Hippocampal formation (tissue), 2 donors: ENCODE data around the gene CNNM3.

ENCODE experiments used
- DNase-seq, 2 donors: peaks; one replicate each; lab custom pipeline; 2025; lab: John Stamatoyannopoulos, UW

Gene CNNM3

GRCh38 chr2:96816836-96817702, 1.0 kb downstream of the CNNM3 start:
- DNase-seq, result no peak

DNA sequence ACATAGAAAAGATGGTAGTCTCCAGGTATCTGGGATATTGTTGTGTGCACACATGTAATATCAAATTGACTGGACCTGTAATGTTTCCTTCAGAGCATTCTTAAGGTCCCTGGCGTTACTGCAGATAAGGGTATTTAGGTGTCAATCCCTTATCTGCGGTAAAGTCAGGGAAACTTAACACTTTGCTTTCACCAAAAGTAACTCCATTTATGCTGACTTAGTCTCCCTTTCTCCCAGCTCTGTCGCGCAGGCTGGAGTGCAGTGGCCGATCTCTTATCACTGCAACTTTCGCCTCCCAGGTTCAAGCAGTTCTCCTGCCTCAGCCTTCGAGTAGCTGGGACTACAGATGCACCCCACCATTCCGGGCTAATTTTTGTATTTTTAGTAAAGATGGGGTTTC, 1.8 kb downstream of the CNNM3 start:
- no peak for DNase-seq

DNA sequence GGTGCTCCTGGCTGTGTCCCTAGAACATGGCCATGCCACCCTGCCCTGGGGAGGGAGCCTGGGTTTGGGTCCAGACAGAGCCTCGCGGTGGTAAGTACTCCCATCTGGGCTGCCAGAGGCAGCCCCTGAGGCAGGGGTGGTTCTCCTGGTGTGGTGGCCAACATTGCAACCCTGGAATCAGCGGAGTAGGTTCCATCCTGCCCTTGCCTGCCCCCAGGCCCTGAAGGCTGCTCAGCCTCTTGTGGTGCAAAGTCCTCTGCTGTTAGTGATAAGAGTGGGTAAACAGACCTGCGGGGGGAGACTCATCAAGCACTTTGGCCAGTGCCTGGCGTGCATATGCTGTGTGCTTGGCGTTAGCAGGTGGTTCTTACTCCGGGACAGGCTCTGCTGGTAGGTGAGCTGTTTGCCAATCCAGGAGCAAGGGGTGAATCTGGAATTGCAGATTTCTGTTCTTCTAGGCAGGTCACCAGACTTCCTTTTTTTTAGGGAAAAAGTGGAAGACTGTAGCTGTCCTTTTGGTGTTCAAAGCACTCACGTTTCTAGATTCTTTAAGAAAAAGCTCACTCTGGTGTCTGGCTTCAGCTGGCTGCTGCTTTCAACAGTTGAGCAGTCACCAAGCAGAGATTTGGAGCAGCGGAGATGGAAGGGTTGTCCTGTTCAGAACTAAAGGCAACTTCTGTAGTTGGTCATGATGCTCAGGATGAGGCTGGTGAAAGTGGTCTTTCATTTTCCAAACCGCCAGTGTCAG, 3.2 kb downstream of the CNNM3 start:
- DNase-seq, result no peak

- DNase-seq, result no peak
Measured at GRCh38 chr2:96819876-96820511, 3.9 kb downstream of the CNNM3 start.

- peak in 1 of 2 donors; percentile 20 for DNase-seq
Measured at GRCh38 chr2:96821113-96821675, 5.1 kb downstream of the CNNM3 start.

DNA sequence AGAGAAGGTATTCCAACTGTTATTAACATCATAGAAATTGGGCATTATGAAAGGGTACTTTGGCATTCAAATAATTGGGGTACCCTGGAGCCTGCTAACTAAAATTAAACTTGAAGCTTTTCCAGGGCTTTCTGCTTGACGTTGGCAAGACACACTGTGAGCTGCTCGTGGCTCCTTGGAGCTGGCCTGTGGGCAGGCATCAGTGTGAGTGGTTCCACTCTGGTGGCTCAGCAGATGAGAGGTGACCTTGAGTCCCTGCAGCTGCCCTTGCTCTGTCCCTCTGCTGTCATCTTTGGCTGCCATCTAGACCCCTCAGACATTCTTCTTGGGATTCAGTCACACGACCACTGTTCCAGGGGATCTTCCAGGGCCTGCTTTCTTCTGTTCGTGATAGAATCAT, 6.7 kb downstream of the CNNM3 start:
- DNase-seq, result no peak

GRCh38 chr2:96823198-96823597, 7.1 kb downstream of the CNNM3 start:
- no peak for DNase-seq

- DNase-seq, result no peak
Measured at GRCh38 chr2:96824079-96824870, 8.2 kb downstream of the CNNM3 start.

GRCh38 chr2:96825057-96825456, 9.0 kb downstream of the CNNM3 start:
- no peak for DNase-seq

DNA sequence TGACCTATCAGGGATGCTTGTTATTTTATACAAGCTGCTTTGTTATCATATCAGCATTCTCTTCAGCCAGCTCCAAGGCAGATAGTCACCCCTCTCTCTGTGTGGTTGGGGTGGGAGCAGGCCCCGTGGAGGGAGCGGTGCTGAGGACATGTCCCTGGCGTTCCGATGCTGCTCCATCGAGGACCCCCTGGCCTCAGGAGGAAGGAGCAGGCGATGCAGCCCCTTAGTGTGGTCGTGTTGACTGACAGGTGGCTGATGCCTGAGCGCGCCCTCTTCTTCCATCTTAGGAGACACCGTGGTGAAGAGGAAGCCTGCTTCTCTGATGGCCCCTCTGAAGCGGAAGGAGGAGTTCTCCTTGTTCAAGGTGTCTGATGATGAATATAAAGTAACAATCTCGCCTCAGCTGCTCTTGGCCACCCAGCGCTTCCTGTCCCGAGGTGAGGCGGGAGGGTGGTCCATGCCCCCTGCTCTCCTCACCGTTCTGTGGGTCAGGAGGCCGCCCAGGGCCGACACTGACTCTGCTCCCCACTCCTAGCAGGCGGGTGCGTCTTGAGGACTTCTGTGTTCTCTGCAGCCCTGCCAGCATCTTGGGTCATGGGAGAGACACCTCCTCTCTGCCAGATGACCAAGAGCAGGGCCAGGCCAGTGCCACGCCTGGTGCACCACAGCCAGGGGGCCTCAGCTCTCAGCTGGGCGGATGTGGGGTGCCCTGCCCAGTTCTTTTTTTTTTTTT, 10.6 kb downstream of the CNNM3 start:
- no peak for DNase-seq

GRCh38 chr2:96828436-96828835, 12.4 kb downstream of the CNNM3 start:
- no peak for DNase-seq

GRCh38 chr2:96828874-96829273, 12.8 kb downstream of the CNNM3 start:
- no peak for DNase-seq

DNA sequence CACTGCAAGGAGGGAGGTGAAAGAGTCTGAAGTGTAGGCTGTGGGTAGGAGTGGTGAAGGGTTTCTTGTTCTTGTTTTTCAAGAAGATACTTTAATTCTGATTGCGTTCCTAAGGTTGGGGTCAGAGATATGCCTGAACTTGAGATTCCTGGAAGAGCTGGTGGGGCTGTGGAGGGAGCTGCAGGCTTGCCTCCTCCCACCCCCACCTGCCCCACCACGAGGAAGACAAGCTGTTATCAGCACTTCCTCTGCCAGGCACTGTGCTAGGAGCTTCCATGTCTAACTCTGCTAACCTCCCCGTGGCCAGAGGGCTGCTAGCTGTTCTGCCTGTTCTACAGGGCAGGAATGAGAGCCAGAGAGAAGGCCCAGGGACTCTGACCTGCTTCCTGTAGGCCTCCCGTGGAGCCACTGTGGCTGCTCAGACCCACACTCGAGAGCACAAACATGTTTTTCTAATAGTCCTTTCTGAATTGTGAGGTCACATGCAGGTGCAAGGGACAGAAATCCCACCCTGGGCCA, 14.0 kb downstream of the CNNM3 start:
- no peak for DNase-seq

DNA sequence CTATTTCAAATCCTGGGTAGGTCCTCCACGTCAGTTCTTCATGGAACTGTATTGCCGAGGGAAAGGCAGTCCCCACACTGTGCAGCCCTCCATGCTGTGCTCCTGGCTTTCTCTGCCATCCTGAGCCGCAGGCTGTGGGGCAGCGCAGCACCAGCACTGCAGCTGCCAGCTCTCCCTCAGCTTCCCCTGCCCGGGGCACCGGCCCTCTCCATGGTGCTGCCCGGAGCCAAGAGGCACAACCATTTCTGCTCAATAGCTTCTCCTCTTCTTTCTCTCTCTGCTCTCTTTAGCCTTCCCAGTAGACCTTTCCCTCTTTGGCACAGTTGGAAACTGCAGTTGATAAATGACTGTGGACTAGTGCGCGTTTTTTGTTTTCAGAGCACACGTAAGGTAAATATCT, 15.6 kb downstream of the CNNM3 start:
- DNase-seq, result no peak

DNA sequence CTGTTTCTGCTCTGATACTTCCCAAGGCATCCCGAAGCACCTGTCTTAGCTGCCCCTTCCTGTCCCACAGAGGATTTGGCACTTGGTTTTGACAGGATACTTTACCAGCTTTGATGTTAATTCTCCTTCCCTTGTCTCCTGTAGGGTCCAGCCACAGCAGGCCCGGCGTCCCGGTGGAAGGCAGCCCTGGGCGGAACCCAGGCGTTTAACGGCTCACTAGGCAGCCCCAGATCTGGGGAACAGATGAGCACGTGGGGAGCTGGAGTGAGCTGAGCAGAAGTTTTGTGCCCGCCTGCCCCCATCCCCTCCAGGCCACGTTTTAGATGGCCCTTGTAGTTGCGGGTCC, 16.3 kb downstream of the CNNM3 start:
- no peak for DNase-seq

- no peak for DNase-seq
Measured at GRCh38 chr2:96832754-96833507, 16.9 kb downstream of the CNNM3 start.

GRCh38 chr2:96835830-96836229, 19.8 kb downstream of the CNNM3 start:
- DNase-seq, result no peak

DNA sequence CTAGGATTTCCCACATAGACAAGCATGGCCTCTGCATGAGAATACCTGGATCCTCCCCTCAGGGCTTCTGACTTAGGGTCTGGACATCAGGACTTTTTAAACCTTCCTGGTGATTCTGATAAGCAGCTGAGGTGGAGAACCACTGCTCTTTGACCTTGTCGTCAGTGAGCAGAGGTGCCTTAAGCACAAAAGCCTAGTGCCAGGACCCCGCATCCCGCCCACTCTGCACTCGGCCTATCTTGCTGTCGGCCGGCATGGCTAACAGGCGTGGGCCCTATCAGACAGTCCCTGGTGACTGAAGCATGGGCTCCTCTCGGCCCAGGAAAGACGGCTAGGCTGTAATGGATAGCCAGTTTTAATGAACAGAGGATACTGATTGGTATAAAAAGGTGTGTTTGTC, 21.5 kb downstream of the CNNM3 start:
- no peak for DNase-seq

- DNase-seq, result no peak
Measured at GRCh38 chr2:96838345-96839292, 22.6 kb downstream of the CNNM3 start.
